NCI-H2029 treated with DMSO at 0.1 percent for 48 hours (cell line): ENCODE measurements around the gene ADCYAP1R1.
"Not testable (repeated sequence)": the region's sequence is repeated elsewhere in the genome, so short reads cannot be mapped to it uniquely, and the experiment has no call there.

ENCODE experiments used
- DNase-seq: peaks from one replicate; lab custom pipeline; 2025; lab: John Stamatoyannopoulos, UW

Gene ADCYAP1R1

DNA sequence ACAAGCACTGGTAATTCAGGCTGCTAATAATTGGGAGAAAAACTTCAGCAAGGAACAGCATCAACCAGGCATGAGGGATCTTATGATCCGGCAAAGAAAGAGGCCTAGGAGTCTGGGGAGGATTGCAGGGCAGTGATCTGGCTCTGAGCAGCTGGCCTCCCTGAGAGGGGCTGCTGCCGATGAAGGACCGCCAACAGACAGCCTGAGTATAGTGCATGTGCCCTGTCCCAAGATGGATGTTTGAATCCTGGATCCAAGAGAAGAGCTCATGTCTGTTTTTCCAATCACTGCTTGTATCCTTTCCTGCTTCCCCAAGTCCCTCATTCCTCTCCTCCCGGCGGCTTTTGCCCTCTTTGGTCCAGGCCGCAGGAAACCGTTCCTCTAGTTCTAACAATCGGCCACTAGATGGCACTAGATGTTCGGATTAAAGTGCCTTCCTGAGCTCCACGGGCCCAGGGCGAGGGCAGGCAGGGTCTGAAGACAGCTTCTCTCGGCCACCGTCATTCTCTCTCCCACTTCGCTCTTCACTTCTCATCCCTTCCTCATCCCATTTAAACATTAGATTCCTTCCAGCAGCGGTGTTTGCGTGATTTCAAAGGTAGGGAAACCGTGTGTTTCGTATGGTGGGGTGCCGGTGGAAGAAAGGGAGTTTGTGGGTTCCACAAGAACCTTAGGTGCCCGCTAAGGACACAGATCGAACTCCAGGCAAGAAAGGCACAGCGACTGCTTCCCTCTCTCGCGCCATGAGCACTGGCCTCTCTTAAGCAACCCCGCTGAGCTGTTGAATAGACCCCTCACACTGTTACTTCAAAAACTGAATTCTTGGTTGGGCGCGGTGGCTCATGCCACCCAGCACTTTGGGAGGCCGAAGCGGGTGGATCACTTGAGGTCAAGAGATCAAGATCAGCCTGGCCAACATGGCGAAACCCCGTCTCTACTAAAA is 82.4 kb downstream of the ADCYAP1R1 start:
- DNase-seq: peak; percentile 69

GRCh38 chr7:31137234-31137633 is 85.1 kb downstream of the ADCYAP1R1 start:
- DNase-seq: no peak

DNA sequence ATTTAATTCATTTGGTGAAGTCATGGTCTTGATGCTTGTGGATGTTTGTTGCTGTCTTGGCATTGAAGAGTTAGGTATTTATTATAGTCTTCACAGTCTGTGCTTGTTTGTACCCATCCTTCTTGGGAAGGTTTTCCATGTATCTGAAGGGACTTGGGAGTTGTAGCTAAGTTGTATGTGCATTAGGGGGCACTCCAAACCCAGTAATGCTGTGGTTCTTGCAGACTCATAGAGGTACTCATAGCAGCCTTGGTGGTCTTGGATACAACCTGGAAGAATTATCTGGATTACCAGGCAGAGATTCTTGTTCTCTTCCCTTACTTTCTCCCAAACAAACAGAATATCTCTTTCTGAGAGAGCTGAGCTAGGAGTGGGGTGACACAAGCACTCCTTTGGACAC is 93.2 kb downstream of the ADCYAP1R1 start:
- DNase-seq: no peak

GRCh38 chr7:31146030-31146429 is 93.9 kb downstream of the ADCYAP1R1 start:
- DNase-seq: no peak

GRCh38 chr7:31146538-31146937 is 94.4 kb downstream of the ADCYAP1R1 start:
- DNase-seq: no peak

- DNase-seq: no peak
These were observed 99.7 kb downstream of the ADCYAP1R1 start for GRCh38 chr7:31151849-31152248.

DNA sequence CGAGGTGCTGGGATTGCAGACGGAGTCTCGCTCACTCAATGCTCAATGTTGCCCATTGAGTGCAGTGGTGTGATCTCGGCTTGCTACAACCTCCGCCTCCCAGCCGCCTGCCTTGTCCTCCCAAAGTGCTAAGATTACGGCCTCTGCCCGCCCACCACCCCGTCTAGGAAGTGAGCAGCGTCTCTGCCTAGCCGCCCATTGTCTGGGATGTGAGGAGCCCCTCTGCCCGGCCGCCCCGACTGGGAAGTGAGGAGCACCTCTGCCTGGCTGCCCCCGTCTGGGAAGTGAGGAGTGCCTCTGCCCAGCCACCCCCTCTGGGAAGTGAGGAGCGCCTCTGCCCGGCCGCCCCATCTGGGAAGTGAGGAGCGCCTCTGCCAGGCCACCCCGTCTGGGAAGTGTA is 101.2 kb downstream of the ADCYAP1R1 start:
- not testable (repeated sequence) for DNase-seq

GRCh38 chr7:31160941-31161340 is 108.8 kb downstream of the ADCYAP1R1 start:
- no peak for DNase-seq
